ENCODE results near the gene CDYL2. TPM values are rescaled to one million over a fixed set of nuclear protein-coding genes. Genes with fewer than 3 reads are reported as not detected.

Gene CDYL2
- total RNA-seq, 1 donor from 2014 or later, result 3.4 TPM

GRCh38 chr16:80804056-80804525, 307 bp downstream of the CDYL2 start:
- Mint-ChIP-seq H3K4me3 (peak overlapping the region; percentile 92), H3K27me3 (peaks cover 5% of the 10 kb centered on the region), H3K9me3 (no peaks in the 10 kb centered on the region), H3K27ac (no peak overlapping the region), H3K4me1 (peaks cover 4% of the 10 kb centered on the region), H3K36me3 (ENCODE audit: low read depth) (peaks cover 2% of the 10 kb centered on the region)
- peak; percentile 42 for DNase-seq
- CTCF ChIA-PET, result no interaction called here
- POLR2A ChIA-PET, result no interaction called here
- intact Hi-C loops (cut with micrococcal nuclease), result loop anchor here (1.0 to 10.0 kb wide), 4 partner anchors 132 to 271 kb away; partner anchors contain the start of genes C16orf46, CENPN, CMC2 and DYNLRB2
- peak; percentile 54 for ATAC-seq (ENCODE audit: low read depth)
- no peak for TF ChIP-seq CTCF (IDR thresholded peaks at IDR 0.05)

- peaks cover 4% of the 10 kb centered on the region for H3K4me1 Mint-ChIP-seq
- peaks cover 5% of the 10 kb centered on the region for H3K27me3 Mint-ChIP-seq
- H3K36me3 Mint-ChIP-seq (ENCODE audit: low read depth), result peaks cover 2% of the 10 kb centered on the region
- peak; percentile 30 for DNase-seq
- H3K4me3 Mint-ChIP-seq, result peak overlapping the region; percentile 88
- intact Hi-C loops (cut with micrococcal nuclease), result loop anchor here (1.0 to 10.0 kb wide), 4 partner anchors 131 to 271 kb away; partner anchors contain the start of genes C16orf46, CENPN, CMC2 and DYNLRB2
- no peak overlapping the region for H3K27ac Mint-ChIP-seq
- no peaks in the 10 kb centered on the region for H3K9me3 Mint-ChIP-seq
- peak; percentile 35 for ATAC-seq (ENCODE audit: low read depth)
- ChIA-PET CTCF (no interaction called here), POLR2A (no interaction called here)
- no peak for TF ChIP-seq CTCF (IDR thresholded peaks at IDR 0.05)
These were observed 901 bp downstream of the CDYL2 start for GRCh38 chr16:80803339-80804055.

GRCh38 chr16:80802902-80803301, 1.5 kb downstream of the CDYL2 start:
- H3K4me1 Mint-ChIP-seq, result peaks cover 4% of the 10 kb centered on the region
- ATAC-seq (ENCODE audit: low read depth) (no peak), DNase-seq (no peak)
- intact Hi-C loops (cut with micrococcal nuclease), result loop anchor here (5.0 to 10.0 kb wide), 3 partner anchors 131 to 272 kb away; partner anchors contain the start of genes C16orf46, CENPN and CMC2
- H3K4me3 Mint-ChIP-seq, result peak overlapping the region; percentile 66
- ChIA-PET CTCF (no interaction called here), POLR2A (no interaction called here)
- peaks cover 5% of the 10 kb centered on the region for H3K27me3 Mint-ChIP-seq
- H3K27ac Mint-ChIP-seq, result no peak overlapping the region
- peaks cover 2% of the 10 kb centered on the region for H3K36me3 Mint-ChIP-seq (ENCODE audit: low read depth)
- no peaks in the 10 kb centered on the region for H3K9me3 Mint-ChIP-seq
- no peak for TF ChIP-seq CTCF (IDR thresholded peaks at IDR 0.05)

- Mint-ChIP-seq H3K4me1 (peaks cover 4% of the 10 kb centered on the region), H3K27ac (no peak overlapping the region), H3K9me3 (no peaks in the 10 kb centered on the region), H3K4me3 (peak overlapping the region; percentile 66), H3K27me3 (peaks cover 5% of the 10 kb centered on the region), H3K36me3 (ENCODE audit: low read depth) (peaks cover 2% of the 10 kb centered on the region)
- DNase-seq (no peak), ATAC-seq (ENCODE audit: low read depth) (no peak)
- CTCF ChIA-PET, result no interaction called here
- intact Hi-C loops (cut with micrococcal nuclease), result loop anchor here (5.0 to 10.0 kb wide), 3 partner anchors 130 to 273 kb away; partner anchors contain the start of genes C16orf46, CENPN and CMC2
- no peak for TF ChIP-seq CTCF (IDR thresholded peaks at IDR 0.05)
- POLR2A ChIA-PET, result no interaction called here
These were observed 2.3 kb downstream of the CDYL2 start for GRCh38 chr16:80802138-80802537.

- DNase-seq (no peak), ATAC-seq (ENCODE audit: low read depth) (no peak)
- H3K4me1 Mint-ChIP-seq, result no peaks in the 10 kb centered on the region
- no peak overlapping the region for H3K27ac Mint-ChIP-seq
- H3K4me3 Mint-ChIP-seq, result no peak overlapping the region
- intact Hi-C loops (cut with micrococcal nuclease), result no loop called here
- no peaks in the 10 kb centered on the region for H3K27me3 Mint-ChIP-seq
- TF ChIP-seq CTCF (IDR thresholded peaks at IDR 0.05), result no peak
- H3K9me3 Mint-ChIP-seq, result no peaks in the 10 kb centered on the region
- POLR2A ChIA-PET, result no interaction called here
- CTCF ChIA-PET, result no interaction called here
- H3K36me3 Mint-ChIP-seq (ENCODE audit: low read depth), result no peaks in the 10 kb centered on the region
These were observed 10.3 kb downstream of the CDYL2 start for GRCh38 chr16:80794071-80794470.
